ENCODE measurements around the gene ABLIM3. TPM values are rescaled to one million over a fixed set of nuclear protein-coding genes. Genes with fewer than 3 reads are reported as not detected.

Gene ABLIM3
- total and polyA plus RNA-seq, 12 donors = 53.6 to 189 (median 103) TPM

GRCh38 chr5:149200355-149200754 is 59.1 kb downstream of the ABLIM3 start:
- no peaks in the 10 kb centered on the region for H3K9me3 ChIP-seq
- no peak for DNase-seq
- peaks cover 0 to 83% (median 44%) of the 10 kb centered on the region in 9 donors for H3K36me3 ChIP-seq
- TF ChIP-seq, protein P1, sequence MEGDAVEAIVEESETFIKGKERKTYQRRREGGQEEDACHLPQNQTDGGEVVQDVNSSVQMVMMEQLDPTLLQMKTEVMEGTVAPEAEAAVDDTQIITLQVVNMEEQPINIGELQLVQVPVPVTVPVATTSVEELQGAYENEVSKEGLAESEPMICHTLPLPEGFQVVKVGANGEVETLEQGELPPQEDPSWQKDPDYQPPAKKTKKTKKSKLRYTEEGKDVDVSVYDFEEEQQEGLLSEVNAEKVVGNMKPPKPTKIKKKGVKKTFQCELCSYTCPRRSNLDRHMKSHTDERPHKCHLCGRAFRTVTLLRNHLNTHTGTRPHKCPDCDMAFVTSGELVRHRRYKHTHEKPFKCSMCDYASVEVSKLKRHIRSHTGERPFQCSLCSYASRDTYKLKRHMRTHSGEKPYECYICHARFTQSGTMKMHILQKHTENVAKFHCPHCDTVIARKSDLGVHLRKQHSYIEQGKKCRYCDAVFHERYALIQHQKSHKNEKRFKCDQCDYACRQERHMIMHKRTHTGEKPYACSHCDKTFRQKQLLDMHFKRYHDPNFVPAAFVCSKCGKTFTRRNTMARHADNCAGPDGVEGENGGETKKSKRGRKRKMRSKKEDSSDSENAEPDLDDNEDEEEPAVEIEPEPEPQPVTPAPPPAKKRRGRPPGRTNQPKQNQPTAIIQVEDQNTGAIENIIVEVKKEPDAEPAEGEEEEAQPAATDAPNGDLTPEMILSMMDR (IDR thresholded peaks at IDR 0.05) = no peak
- peak in 3 of 8 donors; percentile 2 to 15 (median 13) for ATAC-seq
- no peak overlapping the region for H3K4me3 ChIP-seq
- no peaks in the 10 kb centered on the region for H3K27me3 ChIP-seq
- peak overlapping the region in 5 of 10 donors; percentile 27 to 51 (median 49) for H3K27ac ChIP-seq
- H3K4me1 ChIP-seq = peaks cover 7 to 70% (median 40%) of the 10 kb centered on the region in 9 donors
- intact Hi-C loops (cut with DNase I) = no loop called here
- WGBS, 2 donors = 41 to 49% methylated on average over 6 of the region's 6 CpGs

- intact Hi-C loops (cut with DNase I) = no loop called here
- DNase-seq = no peak
- H3K27ac ChIP-seq = peak overlapping the region in 2 of 10 donors; percentile 51
- H3K36me3 ChIP-seq = peaks cover 0 to 84% (median 44%) of the 10 kb centered on the region in 9 donors
- H3K4me3 ChIP-seq = no peak overlapping the region
- H3K27me3 ChIP-seq = no peaks in the 10 kb centered on the region
- TF ChIP-seq, protein P1 (IDR thresholded peaks at IDR 0.05) = no peak
- WGBS, 2 donors = 81 to 90% methylated on average over 6 of the region's 6 CpGs
- H3K9me3 ChIP-seq = no peaks in the 10 kb centered on the region
- H3K4me1 ChIP-seq = peaks cover 15 to 70% (median 44%) of the 10 kb centered on the region in 9 donors
- ATAC-seq = no peak
Measured at GRCh38 chr5:149201121-149201637, 59.9 kb downstream of the ABLIM3 start.

DNA sequence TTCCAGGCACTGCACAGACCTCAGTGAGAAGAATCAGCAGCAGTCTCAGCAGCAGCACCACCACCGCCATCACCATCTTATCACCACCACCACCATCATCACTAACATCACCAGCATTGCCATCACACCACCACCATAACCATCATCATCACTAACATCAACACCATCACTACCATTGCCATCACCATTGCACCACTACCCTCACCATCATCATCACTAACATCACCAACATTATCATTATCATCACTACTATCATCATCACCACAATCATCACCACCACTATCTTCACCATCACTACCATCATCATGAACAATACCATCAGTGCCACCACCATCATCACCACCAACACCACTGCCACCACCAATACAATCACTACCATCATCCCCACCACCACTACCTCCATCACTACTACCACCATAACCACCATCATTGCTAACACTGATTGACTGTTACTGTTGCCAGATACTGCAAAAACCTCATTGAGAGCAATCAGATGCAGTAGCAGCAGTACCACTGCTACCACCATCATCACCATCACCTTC is 61.7 kb downstream of the ABLIM3 start:
- 90 to 95% methylated on average over 1 of the region's 1 CpG for WGBS, 2 donors
- peaks cover 18 to 70% (median 48%) of the 10 kb centered on the region in 9 donors for H3K4me1 ChIP-seq

DNA sequence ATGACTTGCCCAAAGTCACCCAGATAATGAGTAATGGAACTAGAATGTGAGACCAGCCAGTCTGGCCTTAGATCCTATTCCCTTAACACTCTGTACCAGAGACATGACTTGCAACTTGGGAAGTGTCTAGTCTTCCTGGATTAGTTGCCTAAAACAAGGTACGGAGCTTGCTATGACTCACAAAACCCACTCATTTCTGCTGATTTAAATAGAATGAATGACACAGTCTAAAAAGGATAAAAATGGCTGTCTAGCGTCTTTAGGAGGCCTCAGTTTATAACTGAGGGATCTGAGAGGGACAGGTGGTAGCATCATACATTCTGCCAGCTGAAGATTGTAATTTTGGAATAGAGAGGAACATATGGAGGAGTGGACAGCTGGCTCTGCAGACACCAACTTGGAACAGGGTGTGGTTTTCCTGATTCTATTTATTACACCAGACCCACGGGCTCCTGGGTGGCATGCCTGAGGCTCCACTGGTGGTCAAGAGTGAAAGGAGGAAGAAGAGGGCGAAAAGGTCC is 62.7 kb downstream of the ABLIM3 start:
- H3K4me1 ChIP-seq = peaks cover 18 to 74% (median 48%) of the 10 kb centered on the region in 9 donors
- DNase-seq (no peak), ATAC-seq (no peak)
- no peak overlapping the region for H3K4me3 ChIP-seq
- TF ChIP-seq, protein P1 (IDR thresholded peaks at IDR 0.05) = no peak
- intact Hi-C loops (cut with DNase I) = no loop called here
- H3K36me3 ChIP-seq = peaks cover 0 to 86% (median 33%) of the 10 kb centered on the region in 9 donors
- peak overlapping the region in 2 of 10 donors; percentile 28 to 39 for H3K27ac ChIP-seq
- WGBS, 2 donors = 74 to 76% methylated on average over 4 of the region's 4 CpGs
- no peaks in the 10 kb centered on the region for H3K9me3 ChIP-seq
- no peaks in the 10 kb centered on the region for H3K27me3 ChIP-seq

More for the DNA sequence above, 61.7 kb downstream of the ABLIM3 start:
- TF ChIP-seq, protein P1 (IDR thresholded peaks at IDR 0.05) = no peak
- ATAC-seq (no peak), DNase-seq (no peak)
- intact Hi-C loops (cut with DNase I) = no loop called here
- H3K36me3 ChIP-seq = peaks cover 0 to 87% (median 40%) of the 10 kb centered on the region in 9 donors
- no peak overlapping the region for H3K4me3 ChIP-seq
- H3K27ac ChIP-seq = no peak overlapping the region
- no peaks in the 10 kb centered on the region for H3K27me3 ChIP-seq
- no peaks in the 10 kb centered on the region for H3K9me3 ChIP-seq
